Naive thymus-derived CD4-positive, alpha-beta T cell (primary cell): ENCODE measurements around the gene OR5V1. TPM values are rescaled to one million over a fixed set of nuclear protein-coding genes. Genes with fewer than 3 reads are reported as not detected.
"Not testable (repeated sequence)": the region's sequence is repeated elsewhere in the genome, so short reads cannot be mapped to it uniquely, and the experiment has no call there.

Experiments used
- ATAC-seq: fragments of 150-1000 bp; cut with Tn5 transposase; 2 replicates; pipeline ENCODE4 v1.10.0; 2021; ENCODE audit warnings: mild to moderate bottlenecking, moderate library complexity
- CTCF ChIA-PET: fragments of 350-600 bp; sonication (Branson Sonifier 250); formaldehyde crosslinking; loops from one replicate; lab custom pipeline; 2021; ENCODE audit warnings: antibody characterized with exemption; lab: Charles Lee
- POLR2A ChIA-PET: fragments of 350-600 bp; sonication (Branson Sonifier 250); formaldehyde crosslinking; loops from one replicate; lab custom pipeline; 2021; ENCODE audit warnings: antibody characterized with exemption, inconsistent platforms; lab: Charles Lee
- DNase-seq, 9 donors: peaks; one replicate each; pipeline versions ENCODE4 v3.0.0 to v3.0.0-alpha.2; 2020 to 2022; ENCODE audit warnings: mixed read lengths in 1 of 9
- H3K27ac ChIP-seq: one replicate; pipeline ENCODE4 v1.7.0; 2013; ENCODE audit warnings: mild to moderate bottlenecking, low read depth, low read length, moderate library complexity
- H3K27me3 ChIP-seq, 2 donors: one replicate each; pipeline ENCODE4 v1.7.0; 2013; ENCODE audit warnings: low read length in 2 of 2, mild to moderate bottlenecking in 2 of 2, moderate library complexity in 2 of 2; ENCODE audit not compliant: control insufficient read depth in 2 of 2, insufficient read depth in 2 of 2
- H3K36me3 ChIP-seq, 3 experiments: 1 replicate in 2 of 3; 2 replicates in 1 of 3; pipeline ENCODE4 v1.7.0; 2013; ENCODE audit warnings: low read length in 3 of 3, mild to moderate bottlenecking in 3 of 3, moderate library complexity in 1 of 3; ENCODE audit not compliant: insufficient read depth in 3 of 3, control insufficient read depth in 2 of 3
- H3K4me1 ChIP-seq, 2 donors: one replicate each; pipeline ENCODE4 v1.7.0; 2013; ENCODE audit warnings: low read length in 2 of 2, mild to moderate bottlenecking in 2 of 2, moderate library complexity in 1 of 2; ENCODE audit not compliant: control insufficient read depth in 2 of 2, insufficient read depth in 2 of 2
- H3K4me3 ChIP-seq: 2 replicates; pipeline ENCODE4 v1.7.0; 2013; ENCODE audit warnings: mild to moderate bottlenecking, low read length
- H3K9me3 ChIP-seq, 3 experiments: 1 replicate in 2 of 3; 2 replicates in 1 of 3; pipeline ENCODE4 v1.7.0; 2013; ENCODE audit warnings: low read length in 3 of 3; ENCODE audit not compliant: control insufficient read depth in 2 of 3
- H3K27ac Mint-ChIP-seq, 9 donors: one replicate each; pipeline ENCODE4 v1.8.0; 2020 to 2022; ENCODE audit warnings: mixed read lengths in 9 of 9, mild to moderate bottlenecking in 8 of 9, moderate library complexity in 5 of 9, inconsistent platforms in 2 of 9
- H3K27me3 Mint-ChIP-seq, 5 donors: one replicate each; pipeline ENCODE4 v1.8.0; 2021 to 2022; ENCODE audit warnings: mixed read lengths in 5 of 5, mild to moderate bottlenecking in 1 of 5
- H3K36me3 Mint-ChIP-seq, 5 donors: one replicate each; pipeline ENCODE4 v1.8.0; 2020 to 2022; ENCODE audit warnings: mixed read lengths in 5 of 5, mild to moderate bottlenecking in 3 of 5, inconsistent platforms in 1 of 5
- H3K4me1 Mint-ChIP-seq, 7 donors: one replicate each; pipeline ENCODE4 v1.8.0; 2020 to 2022; ENCODE audit warnings: mixed read lengths in 7 of 7, mild to moderate bottlenecking in 3 of 7, inconsistent platforms in 1 of 7
- H3K4me3 Mint-ChIP-seq, 10 donors: one replicate each; pipeline ENCODE4 v1.8.0; 2020 to 2022; ENCODE audit warnings: mild to moderate bottlenecking in 10 of 10, mixed read lengths in 10 of 10, moderate library complexity in 6 of 10, inconsistent platforms in 2 of 10
- H3K9me3 Mint-ChIP-seq, 11 donors: one replicate each; pipeline ENCODE4 v1.8.0; 2020 to 2022; ENCODE audit warnings: mixed read lengths in 11 of 11, mild to moderate bottlenecking in 4 of 11, inconsistent platforms in 1 of 11, moderate library complexity in 1 of 11
- intact Hi-C, 2 donors: fragments of 100-400 bp; cut with micrococcal nuclease; formaldehyde crosslinking; loops; one replicate each; pipeline ENCODE4 v1.15.1; 2023
- polyA plus RNA-seq, 2 donors: library from polyadenylated mRNA; unstranded; fragments of 300-500 nt; fragmentation: Illumina TruSeq; gene quantifications; one replicate each; pipeline ENCODE4 v1.2.3, GENCODE V29; 2021
- total RNA-seq, 6 experiments: library from RNA in 5 of 6; stranded (reverse) in 5 of 6; gene quantifications; 1 replicate in 5 of 6; 2 replicates in 1 of 6; pipeline ENCODE4 v1.2.3 and lab custom pipeline; 2021 to 2026

OR5V1 gene
- total and polyA plus RNA-seq, 7 experiments from 2014 or later, result not detected

GRCh38 chr6:29325777-29326176, 42.9 kb downstream of the OR5V1 start:
- H3K27ac Mint-ChIP-seq, result no peak overlapping the region
- H3K9me3 Mint-ChIP-seq, result peaks cover 0 to 1% (median 0%) of the 10 kb centered on the region in 11 donors
- no peak for ATAC-seq
- Histone ChIP-seq H3K4me3 (no peak overlapping the region), H3K4me1 (no peaks in the 10 kb centered on the region), H3K36me3 (no peaks in the 10 kb centered on the region), H3K9me3 (no peaks in the 10 kb centered on the region), H3K27me3 (peaks cover 0 to 1% of the 10 kb centered on the region in 2 donors), H3K27ac (no peak overlapping the region)
- ChIA-PET POLR2A (no interaction called here), CTCF (no interaction called here)
- no peaks in the 10 kb centered on the region for H3K4me1 Mint-ChIP-seq
- DNase-seq, result no peak
- H3K27me3 Mint-ChIP-seq, result peaks cover 9 to 60% (median 35%) of the 10 kb centered on the region in 5 donors
- H3K36me3 Mint-ChIP-seq, result no peaks in the 10 kb centered on the region
- H3K4me3 Mint-ChIP-seq, result no peak overlapping the region
- intact Hi-C loops, result no loop called here

DNA sequence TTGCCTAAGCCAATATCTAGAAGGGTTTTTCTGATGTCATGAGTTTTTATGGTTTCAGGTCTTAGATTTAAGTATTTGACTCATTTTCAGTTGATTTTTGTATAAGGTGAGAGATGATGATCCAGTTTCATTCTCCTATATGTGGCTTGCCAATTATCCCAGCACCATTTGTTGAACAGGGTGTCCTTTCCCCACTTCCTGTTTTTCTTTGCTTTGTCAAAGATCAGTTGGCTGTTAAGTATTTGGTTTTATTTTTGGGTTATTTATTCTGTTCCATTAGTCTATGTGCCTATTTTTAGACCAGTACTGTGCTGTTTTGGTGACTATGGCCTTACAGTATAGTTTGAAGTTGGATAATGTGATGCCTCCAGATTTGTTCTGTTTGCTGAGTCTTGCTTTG, 45.3 kb downstream of the OR5V1 start:
- ATAC-seq, H3K4me3 Mint-ChIP-seq, CTCF ChIA-PET, H3K27ac Mint-ChIP-seq, H3K4me1 Mint-ChIP-seq, intact Hi-C loops, H3K9me3 Mint-ChIP-seq, H3K27ac ChIP-seq, DNase-seq, POLR2A ChIA-PET, H3K36me3 ChIP-seq, H3K27me3 ChIP-seq, H3K9me3 ChIP-seq, H3K4me1 ChIP-seq, H3K36me3 Mint-ChIP-seq, H3K4me3 ChIP-seq: not testable (repeated sequence)
- H3K27me3 Mint-ChIP-seq, result peaks cover 6 to 47% (median 32%) of the 10 kb centered on the region in 5 donors

DNA sequence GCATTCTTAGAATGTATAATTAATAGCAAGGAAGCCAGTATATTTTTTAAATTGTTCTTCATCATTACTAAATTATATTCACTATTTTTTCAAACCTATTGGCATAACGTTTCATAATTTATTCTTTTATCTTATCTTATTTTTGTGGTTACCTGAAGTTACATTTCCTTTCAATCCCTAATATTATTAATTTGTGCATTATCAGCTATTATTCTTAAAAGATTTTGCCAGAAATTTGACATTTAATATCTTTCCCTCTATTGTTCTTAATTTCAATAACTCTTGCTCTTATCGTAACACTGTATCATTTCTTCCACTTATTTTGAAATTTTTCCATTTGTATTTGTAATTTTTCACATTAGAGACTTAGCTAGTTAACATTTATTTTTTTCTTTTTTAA, 48.7 kb downstream of the OR5V1 start:
- Histone ChIP-seq H3K36me3 (no peaks in the 10 kb centered on the region), H3K27me3 (peaks cover 0 to 3% of the 10 kb centered on the region in 2 donors), H3K9me3 (no peaks in the 10 kb centered on the region), H3K4me1 (no peaks in the 10 kb centered on the region), H3K27ac (no peak overlapping the region), H3K4me3 (no peak overlapping the region)
- Mint-ChIP-seq H3K4me1 (no peaks in the 10 kb centered on the region), H3K27ac (no peak overlapping the region), H3K9me3 (no peaks in the 10 kb centered on the region), H3K4me3 (no peak overlapping the region), H3K36me3 (no peaks in the 10 kb centered on the region), H3K27me3 (peaks cover 1 to 39% (median 31%) of the 10 kb centered on the region in 5 donors)
- ChIA-PET POLR2A (no interaction called here), CTCF (no interaction called here)
- DNase-seq (no peak), ATAC-seq (no peak)
- intact Hi-C loops, result no loop called here

Other genes starting within 250 kb of the OR5V1 start
- gene OR2J2, start 198.0 kb downstream of the OR5V1 start, total RNA-seq, result not detected
- gene OR2J2, start 198.0 kb downstream of the OR5V1 start, polyA plus RNA-seq, result not detected
- gene OR14J1, start 67.2 kb downstream of the OR5V1 start, total RNA-seq, result not detected
- gene OR14J1, start 67.2 kb downstream of the OR5V1 start, polyA plus RNA-seq, result not detected
- not detected for gene OR12D3, start 6.4 kb upstream of the OR5V1 start, total RNA-seq
- not detected for gene OR12D3, start 6.4 kb upstream of the OR5V1 start, polyA plus RNA-seq
- not detected for gene OR12D2, start 26.8 kb upstream of the OR5V1 start, total RNA-seq
- gene OR12D2, start 26.8 kb upstream of the OR5V1 start, polyA plus RNA-seq, result not detected
- not detected for gene OR12D1, start 46.1 kb upstream of the OR5V1 start, total RNA-seq
- not detected for gene OR12D1, start 46.1 kb upstream of the OR5V1 start, polyA plus RNA-seq
- gene OR10C1, start 70.4 kb upstream of the OR5V1 start, total RNA-seq, result not detected
- gene OR10C1, start 70.4 kb upstream of the OR5V1 start, polyA plus RNA-seq, result not detected
- not detected for gene OR11A1, start 88.2 kb upstream of the OR5V1 start, total RNA-seq
- not detected for gene OR11A1, start 88.2 kb upstream of the OR5V1 start, polyA plus RNA-seq
- not detected for gene OR2H1, start 88.3 kb upstream of the OR5V1 start, total RNA-seq
- gene OR2H1, start 88.3 kb upstream of the OR5V1 start, polyA plus RNA-seq, result not detected
- not detected for gene MAS1L, start 119.1 kb upstream of the OR5V1 start, total RNA-seq
- gene MAS1L, start 119.1 kb upstream of the OR5V1 start, polyA plus RNA-seq, result not detected
- gene UBD, start 190.9 kb upstream of the OR5V1 start, total RNA-seq, result 1 to 10 TPM in 1 of 5 experiments, not detected in 4; 1.9 TPM
- not detected for gene UBD, start 190.9 kb upstream of the OR5V1 start, polyA plus RNA-seq
- gene OR2H2, start 216.3 kb upstream of the OR5V1 start, total RNA-seq, result not detected
- gene OR2H2, start 216.3 kb upstream of the OR5V1 start, polyA plus RNA-seq, result not detected